NCI-H128 (cell line): ENCODE measurements around the gene PFDN4.
"Not testable (repeated sequence)": the region's sequence is repeated elsewhere in the genome, so short reads cannot be mapped to it uniquely, and the experiment has no call there.

ENCODE experiments used
- DNase-seq: peaks from one replicate; lab custom pipeline; 2025; ENCODE audit not compliant: unreplicated experiment; lab: John Stamatoyannopoulos, UW

The PFDN4 gene

DNA sequence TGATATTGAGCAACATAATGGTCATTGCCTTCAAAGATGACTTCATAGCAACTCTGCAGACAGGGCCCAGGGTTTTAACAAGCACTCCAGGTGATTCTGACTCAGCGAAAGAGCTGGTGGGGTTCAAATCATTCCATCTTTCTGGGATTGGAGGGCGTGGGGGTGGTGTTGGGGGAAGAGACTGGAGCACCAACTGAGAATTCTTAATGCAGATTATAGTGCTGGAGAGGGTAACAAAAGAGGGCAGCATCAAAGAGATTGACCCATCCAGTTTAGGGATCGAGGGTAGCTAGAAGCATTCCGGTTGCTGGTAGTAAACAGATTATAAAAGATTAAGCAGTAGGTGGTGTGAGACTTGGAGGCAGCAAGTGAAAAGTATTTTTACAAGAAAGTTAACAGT, 15.9 kb downstream of the PFDN4 start:
- no peak for DNase-seq

DNA sequence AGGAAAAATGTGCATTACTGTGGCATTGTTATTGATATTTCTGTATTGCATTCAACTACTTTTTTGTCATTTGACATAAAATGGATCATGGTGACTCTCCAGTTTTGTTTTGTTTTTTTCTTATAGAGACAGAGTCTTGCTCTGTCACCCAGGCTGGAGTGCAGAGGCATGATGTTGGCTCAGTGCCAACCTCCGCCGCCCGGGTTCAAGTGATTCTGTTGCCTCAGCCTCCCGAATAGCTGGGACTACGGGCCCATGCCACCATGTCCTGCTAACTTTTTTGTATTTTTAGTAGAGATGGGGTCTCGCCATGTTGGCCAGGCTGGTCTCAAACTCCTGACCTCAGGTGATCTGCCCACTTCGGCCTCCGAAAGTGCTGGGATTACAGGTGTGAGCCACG, 16.8 kb downstream of the PFDN4 start:
- not testable (repeated sequence) for DNase-seq

DNA sequence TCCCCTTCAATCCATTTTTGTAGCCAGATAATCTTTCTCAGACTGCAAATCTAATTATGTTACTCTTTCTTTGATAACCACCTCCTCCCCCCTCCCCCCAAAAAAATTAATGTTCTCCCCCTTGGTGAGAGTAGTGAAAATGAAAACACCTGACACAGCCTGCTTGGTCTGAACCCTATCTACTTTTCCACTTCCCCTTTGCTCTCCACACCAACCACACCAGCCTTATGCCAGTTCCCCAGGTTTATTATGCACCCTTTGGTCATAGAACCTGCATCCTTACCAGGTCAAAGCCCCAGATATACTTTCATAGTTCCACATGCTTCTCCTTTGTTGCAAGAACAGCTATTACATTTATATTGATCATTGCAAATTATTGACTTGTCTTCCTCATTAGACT, 19.4 kb downstream of the PFDN4 start:
- no peak for DNase-seq

DNA sequence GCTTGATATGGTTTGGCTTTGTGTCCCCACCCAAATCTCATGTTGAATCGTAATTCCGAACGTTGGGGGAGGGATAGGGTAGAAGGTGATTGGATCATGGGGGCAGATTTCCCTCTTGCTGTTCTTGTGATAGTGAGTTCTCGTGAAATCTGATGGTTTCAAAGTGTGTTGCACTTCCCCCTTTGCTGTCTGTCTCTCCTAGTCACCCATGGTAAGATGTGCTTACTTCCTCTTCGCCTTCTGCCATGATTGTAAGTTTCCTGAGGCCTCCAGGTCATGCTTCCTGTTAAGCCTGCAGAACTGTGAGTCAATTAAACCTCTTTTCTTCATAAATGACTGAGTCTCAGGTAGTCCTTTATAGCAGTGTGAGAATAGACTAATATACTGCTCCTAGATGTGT, 19.9 kb downstream of the PFDN4 start:
- no peak for DNase-seq

- no peak for DNase-seq
Observed at GRCh38 chr20:54228841-54229240, 21.0 kb downstream of the PFDN4 start.

GRCh38 chr20:54229566-54230160, 21.8 kb downstream of the PFDN4 start:
- DNase-seq = no peak

- no peak for DNase-seq
Observed at GRCh38 chr20:54231036-54231435, 23.1 kb downstream of the PFDN4 start.

DNA sequence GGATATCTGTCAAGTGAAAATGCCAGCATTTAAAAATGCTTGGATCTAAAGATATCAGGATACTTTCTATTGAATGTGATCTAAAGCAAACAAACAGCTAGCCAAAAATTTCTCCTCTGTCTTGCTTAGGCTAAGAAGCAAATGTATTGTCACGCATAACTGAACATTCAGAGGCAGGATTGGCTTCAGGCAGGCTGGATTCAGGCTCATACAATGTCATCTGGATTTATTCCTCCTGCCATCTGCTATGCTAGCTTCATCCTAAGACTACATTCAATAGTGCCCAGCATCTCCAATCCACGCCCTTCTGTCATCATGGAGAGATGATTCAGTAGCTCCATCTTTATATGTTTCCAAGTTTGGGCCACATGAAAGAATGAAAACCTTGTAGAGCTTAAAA, 27.1 kb downstream of the PFDN4 start:
- DNase-seq = no peak

GRCh38 chr20:54237116-54237943, 29.4 kb downstream of the PFDN4 start:
- no peak for DNase-seq

DNA sequence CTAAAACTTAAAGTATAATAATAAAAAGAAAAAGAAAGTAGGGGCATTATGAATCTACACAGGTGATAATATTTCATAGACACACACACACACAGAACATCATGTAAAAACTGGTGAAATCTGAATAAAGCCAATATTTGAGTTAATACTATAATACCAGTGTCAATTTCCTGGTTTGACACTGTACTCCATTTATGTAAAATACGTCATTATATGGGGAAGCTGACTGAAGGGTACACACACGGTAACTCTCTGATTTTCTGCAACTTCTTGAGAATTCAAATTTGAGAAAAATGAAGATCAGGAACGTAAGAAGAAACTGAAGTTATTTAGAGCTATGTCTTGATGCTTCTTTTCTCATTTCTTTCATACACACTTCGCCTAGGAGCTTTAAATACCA, 36.2 kb downstream of the PFDN4 start:
- no peak for DNase-seq

DNA sequence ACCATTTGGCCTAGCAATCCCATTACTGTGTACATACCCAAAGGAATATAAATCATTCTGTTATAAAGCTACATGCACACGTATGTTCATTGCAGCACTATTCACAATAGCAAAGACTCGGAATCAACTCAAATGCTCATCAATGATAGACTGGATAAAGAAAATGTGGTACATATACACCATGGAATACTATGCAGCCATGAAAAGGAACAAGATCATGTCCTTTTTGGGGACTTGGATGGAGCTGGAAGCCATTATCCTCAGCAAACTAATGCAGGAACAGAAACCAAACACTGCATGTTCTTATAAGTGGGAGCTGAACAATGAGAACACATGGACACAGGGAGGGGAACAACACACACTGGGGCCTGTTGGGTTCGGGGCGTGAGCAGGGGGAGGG, 40.8 kb downstream of the PFDN4 start:
- not testable (repeated sequence) for DNase-seq

GRCh38 chr20:54250691-54251090, 42.8 kb downstream of the PFDN4 start:
- DNase-seq = no peak

- no peak for DNase-seq
Observed at GRCh38 chr20:54251096-54251495, 43.2 kb downstream of the PFDN4 start.

DNA sequence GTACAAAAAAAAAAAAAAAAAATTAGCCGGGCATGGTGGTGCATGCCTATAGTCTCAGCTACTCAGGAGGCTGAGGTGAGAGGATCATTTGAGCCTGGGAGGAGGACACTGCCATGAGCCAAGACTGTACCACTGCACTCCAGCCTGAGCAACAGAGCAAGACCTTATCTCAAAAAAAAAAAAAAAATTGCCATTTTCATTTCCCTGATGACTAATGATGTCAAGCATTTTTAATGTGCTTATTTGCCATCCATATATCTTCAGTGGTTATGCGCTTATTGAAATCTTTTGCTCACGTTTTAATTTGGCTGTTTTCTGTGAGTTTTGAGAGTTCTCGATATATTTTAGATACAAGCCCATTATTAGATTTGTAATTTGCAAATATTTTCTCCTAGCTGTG, 46.7 kb downstream of the PFDN4 start:
- no peak for DNase-seq

DNA sequence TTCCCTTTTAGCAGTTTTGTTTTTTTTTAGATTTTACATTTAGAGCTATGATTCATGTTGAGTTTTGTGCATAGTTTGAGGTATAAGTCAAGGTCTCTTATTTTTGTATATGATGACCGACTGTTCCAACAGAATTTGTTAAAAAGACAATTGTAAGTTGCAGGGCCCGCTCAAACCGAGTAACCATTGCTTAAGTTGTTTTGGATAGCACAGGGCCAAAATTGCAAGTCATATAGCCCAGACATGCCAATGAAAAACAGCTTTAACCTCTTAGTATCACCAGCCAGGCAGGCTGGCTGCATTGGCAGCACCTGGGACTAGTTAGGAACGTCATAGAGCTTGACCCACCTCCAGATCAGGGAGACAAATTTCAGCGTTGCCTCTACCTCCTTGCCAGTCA, 47.3 kb downstream of the PFDN4 start:
- DNase-seq = no peak

- no peak for DNase-seq
Observed at GRCh38 chr20:54256202-54256601, 48.3 kb downstream of the PFDN4 start.

DNA sequence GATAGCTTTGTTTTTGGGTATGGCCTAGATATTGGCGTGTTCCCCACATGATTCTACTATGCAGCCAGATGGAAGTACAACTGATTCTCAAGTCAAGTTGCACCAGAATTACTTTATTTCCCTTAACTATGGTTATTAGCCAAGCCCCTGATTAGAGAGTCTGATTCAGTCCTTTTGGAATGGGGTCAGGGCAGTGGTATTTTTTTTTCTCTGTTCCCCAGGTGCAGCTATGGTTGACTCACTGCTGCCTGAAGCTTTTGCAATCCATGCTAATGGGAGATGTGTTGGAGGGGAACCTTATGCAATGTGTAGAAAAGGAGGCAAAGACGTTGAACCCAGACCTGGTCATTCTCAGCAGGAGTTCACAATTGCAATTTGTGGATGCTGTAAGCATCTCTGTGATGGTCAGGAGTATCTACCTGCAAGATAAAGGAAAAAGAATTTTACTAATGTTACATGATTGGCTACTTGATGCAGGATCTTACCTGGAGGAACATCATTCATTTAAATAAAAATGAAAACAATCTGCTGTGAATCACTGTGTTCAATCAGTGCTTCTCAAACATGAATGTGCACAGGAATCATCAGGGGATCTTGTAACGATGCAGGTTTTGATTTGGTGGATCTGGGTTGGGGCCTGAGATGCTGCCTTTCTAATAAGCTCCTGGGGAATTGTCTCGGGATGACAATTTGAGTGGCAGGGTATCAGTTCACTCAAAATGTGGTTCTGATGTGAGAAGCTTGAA, 49.4 kb downstream of the PFDN4 start:
- DNase-seq = no peak

DNA sequence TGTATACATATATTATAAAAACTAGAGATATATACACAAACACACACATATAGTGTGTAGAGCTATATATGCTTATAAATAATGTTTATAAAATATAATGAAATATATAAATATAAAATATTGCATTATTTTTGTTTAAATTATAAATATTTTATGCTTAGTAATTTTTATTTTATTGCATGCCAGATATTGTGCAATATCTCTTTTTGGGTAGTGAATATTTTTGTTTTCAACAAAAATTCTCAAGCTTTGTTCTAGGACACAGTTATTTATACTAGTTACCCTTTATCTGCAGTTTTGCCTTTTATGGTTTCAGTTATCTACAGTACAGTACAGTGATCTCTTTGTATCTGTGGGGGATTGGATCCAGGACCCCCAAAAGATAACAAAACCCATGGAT, 52.2 kb downstream of the PFDN4 start:
- no peak for DNase-seq

- DNase-seq = no peak
Observed at GRCh38 chr20:54262671-54263070, 54.8 kb downstream of the PFDN4 start.

DNA sequence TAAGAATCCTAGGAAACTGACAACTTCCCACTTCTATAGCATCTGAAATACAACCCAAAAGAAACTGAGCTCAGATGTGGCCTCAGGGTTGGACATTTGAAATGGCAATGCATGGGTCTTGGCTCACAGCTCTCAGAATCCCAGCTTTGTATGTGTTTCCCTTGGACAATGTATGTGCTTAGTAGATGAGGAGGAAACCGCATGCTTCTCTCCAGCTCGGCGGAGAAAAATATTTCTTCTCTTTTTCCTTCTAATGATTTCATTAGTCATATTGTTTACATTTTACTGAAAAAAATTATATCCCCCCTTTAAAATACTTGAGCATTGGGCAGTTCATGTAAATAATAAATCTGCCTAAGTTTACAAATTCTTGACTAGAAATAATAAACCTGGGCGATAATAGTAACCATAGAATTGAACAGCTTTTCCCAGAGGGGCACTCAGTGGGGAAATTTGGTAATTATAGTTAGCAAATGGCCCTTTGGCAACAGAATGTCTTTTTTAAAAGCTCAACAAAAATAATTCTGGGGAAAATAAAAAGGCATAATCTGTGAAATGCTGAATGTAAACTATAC, 55.3 kb downstream of the PFDN4 start:
- no peak for DNase-seq

DNA sequence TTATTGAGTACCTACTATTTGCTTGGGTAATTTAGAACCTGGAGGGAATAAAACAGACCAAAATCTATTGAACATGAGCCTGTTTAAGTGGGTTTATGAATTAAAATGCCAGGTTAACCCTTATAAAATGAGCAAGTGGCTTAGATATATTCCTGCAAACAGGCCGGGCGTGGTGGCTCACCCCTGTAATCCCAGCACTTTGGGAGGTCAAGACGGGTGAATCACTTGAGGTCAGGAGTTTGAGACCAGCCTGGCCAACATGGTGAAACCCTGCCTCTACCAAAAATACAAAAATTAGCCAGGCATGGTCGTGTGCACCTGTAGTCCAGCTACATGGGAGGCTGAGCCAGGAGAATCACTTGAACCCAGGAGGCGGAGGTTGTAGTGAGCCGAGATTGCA, 57.9 kb downstream of the PFDN4 start:
- DNase-seq = not testable (repeated sequence)

GRCh38 chr20:54266844-54267243, 59.0 kb downstream of the PFDN4 start:
- DNase-seq = no peak
